MM.1S (cell line): ENCODE measurements around the gene ELANE.

ENCODE experiments used
- EZH2 ChIP-seq: fragments of 300-600 bp; sonication (generic); optimal IDR thresholded peaks from 2 replicates; pipeline ENCODE3; 2017; ENCODE audit warnings: low read depth, mild to moderate bottlenecking, antibody characterized with exemption, low read length, mixed read lengths
- EZH2phosphoT487 ChIP-seq: fragments of 300-600 bp; sonication (generic); IDR thresholded peaks from 2 replicates; pipeline ENCODE4 v1.6.1; 2018; ENCODE audit warnings: antibody characterized with exemption, low read length
- TF ChIP-seq, protein P1 (sequence below): fragments of 300-600 bp; sonication (generic); IDR thresholded peaks from 2 replicates; pipeline ENCODE4 v1.5.1; 2016; ENCODE audit warnings: antibody characterized with exemption, low read length, mixed read lengths

DNA sequence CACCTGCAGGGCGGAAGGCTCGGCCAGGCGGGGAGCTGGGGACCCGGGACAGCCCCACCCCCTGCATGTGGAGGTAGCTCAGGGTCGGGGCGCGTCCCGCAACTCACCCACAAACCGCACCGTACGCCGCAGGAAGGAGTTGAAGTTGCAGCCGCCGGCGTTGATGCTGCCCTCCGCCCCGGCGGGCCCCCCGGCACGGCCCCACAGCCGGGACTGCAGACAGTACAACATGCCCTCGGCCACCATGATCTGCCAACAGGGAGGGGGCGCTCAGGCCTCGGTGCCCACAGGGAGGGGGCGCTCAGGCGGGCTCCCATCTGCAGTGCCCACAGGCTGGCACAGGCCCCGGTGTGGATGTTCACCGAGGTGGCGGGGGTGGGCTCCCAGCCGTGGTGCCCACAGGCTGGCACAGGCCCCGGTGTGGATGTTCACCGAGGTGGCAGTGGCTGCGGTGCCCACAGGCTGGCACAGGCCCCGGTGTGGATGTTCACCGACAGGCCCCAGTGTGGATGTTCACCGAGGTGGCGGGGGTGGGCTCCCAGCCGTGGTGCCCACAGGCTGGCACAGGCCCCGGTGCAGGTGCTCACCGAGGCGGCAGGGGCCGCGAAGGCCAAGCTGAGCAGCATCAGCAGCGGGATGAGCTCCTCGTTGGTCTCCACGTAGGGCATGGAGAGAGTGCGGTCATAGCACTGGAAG, 36.9 kb upstream of the ELANE start:
- TF ChIP-seq, protein P1, sequence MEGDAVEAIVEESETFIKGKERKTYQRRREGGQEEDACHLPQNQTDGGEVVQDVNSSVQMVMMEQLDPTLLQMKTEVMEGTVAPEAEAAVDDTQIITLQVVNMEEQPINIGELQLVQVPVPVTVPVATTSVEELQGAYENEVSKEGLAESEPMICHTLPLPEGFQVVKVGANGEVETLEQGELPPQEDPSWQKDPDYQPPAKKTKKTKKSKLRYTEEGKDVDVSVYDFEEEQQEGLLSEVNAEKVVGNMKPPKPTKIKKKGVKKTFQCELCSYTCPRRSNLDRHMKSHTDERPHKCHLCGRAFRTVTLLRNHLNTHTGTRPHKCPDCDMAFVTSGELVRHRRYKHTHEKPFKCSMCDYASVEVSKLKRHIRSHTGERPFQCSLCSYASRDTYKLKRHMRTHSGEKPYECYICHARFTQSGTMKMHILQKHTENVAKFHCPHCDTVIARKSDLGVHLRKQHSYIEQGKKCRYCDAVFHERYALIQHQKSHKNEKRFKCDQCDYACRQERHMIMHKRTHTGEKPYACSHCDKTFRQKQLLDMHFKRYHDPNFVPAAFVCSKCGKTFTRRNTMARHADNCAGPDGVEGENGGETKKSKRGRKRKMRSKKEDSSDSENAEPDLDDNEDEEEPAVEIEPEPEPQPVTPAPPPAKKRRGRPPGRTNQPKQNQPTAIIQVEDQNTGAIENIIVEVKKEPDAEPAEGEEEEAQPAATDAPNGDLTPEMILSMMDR: no peak
- no peak for TF ChIP-seq EZH2
- TF ChIP-seq EZH2phosphoT487: no peak
